HepG2 (cell line): ENCODE measurements around the gene GSS. TPM values are rescaled to one million over a fixed set of nuclear protein-coding genes. Genes with fewer than 3 reads are reported as not detected.
A peak's percentile ranks its signal among the peaks of the same experiment; 100 is the strongest.

ENCODE experiments used
- CREB1 ChIP-seq, 2 experiments: fragments of 450-650 bp in 1 of 2; IDR thresholded peaks; 2 replicates each; pipeline ENCODE4 v1.6.1; 2016 to 2017; ENCODE audit warnings: control low read depth in 1 of 2, mild to moderate bottlenecking in 1 of 2, missing compliant biosample characterization in 1 of 2, missing genetic modification characterization in 1 of 2
- DMAP1 ChIP-seq: IDR thresholded peaks from 2 replicates; pipeline ENCODE4 v1.6.1; 2016
- ONECUT2 ChIP-seq: sonication (generic); formaldehyde crosslinking; IDR thresholded peaks from 2 replicates; pipeline ENCODE4 v1.4.0; 2020; ENCODE audit warnings: missing genetic modification reagents
- SIN3A ChIP-seq: IDR thresholded peaks from 2 replicates; pipeline ENCODE4 v1.6.1; 2011; ENCODE audit warnings: low read depth, mild to moderate bottlenecking, control low read depth, low read length, borderline replicate concordance
- TGIF2 ChIP-seq: IDR thresholded peaks from 2 replicates; pipeline ENCODE4 v1.6.1; 2016; ENCODE audit warnings: control low read depth, missing compliant biosample characterization
- ZBTB1 ChIP-seq: sonication (generic); formaldehyde crosslinking; IDR thresholded peaks from 2 replicates; pipeline ENCODE4 v1.4.0; 2020; ENCODE audit warnings: missing genetic modification reagents, borderline replicate concordance
- ZBTB39 ChIP-seq: sonication (generic); formaldehyde crosslinking; IDR thresholded peaks from 2 replicates; pipeline ENCODE4 v1.5.0; 2020; ENCODE audit warnings: missing genetic modification reagents
- ZFP36L2 ChIP-seq: sonication (generic); formaldehyde crosslinking; IDR thresholded peaks from 2 replicates; pipeline ENCODE4 v1.4.0; 2020; ENCODE audit warnings: missing genetic modification reagents
- ZNF318 ChIP-seq: sonication (generic); formaldehyde crosslinking; IDR thresholded peaks from 2 replicates; pipeline ENCODE4 v1.4.0; 2020; ENCODE audit warnings: mild to moderate bottlenecking, missing genetic modification reagents
- ZNF552 ChIP-seq: sonication (generic); formaldehyde crosslinking; IDR thresholded peaks from 2 replicates; pipeline ENCODE4 v1.9.0; 2022; ENCODE audit warnings: missing genetic modification reagents, mild to moderate bottlenecking, borderline replicate concordance
- ZNF749 ChIP-seq: sonication (generic); formaldehyde crosslinking; IDR thresholded peaks from 2 replicates; pipeline ENCODE4 v1.8.0; 2022; ENCODE audit warnings: mild to moderate bottlenecking, missing genetic modification reagents, moderate library complexity, borderline replicate concordance
- ZNF879 ChIP-seq: sonication (generic); formaldehyde crosslinking; IDR thresholded peaks from 2 replicates; pipeline ENCODE4 v1.8.1; 2023; ENCODE audit warnings: missing genetic modification reagents
- polyA plus RNA-seq, 8 experiments: library from polyadenylated mRNA; depleted of rRNA in 3 of 8; stranded (reverse) in 7 of 8; unstranded in 1 of 8; fragments of >200 nt; fragmentation: Illumina TruSeq in 4 of 8; extraction: Trizol in 4 of 8; gene quantifications; 2 replicates each; pipeline versions ENCODE4 v1.2.1 to v1.2.3, GENCODE V29; 2011 to 2016; ENCODE audit warnings: low read depth in 4 of 8, missing spikeins in 1 of 8, mixed read lengths in 1 of 8; ENCODE audit not compliant: insufficient read depth in 1 of 8
- total RNA-seq, 5 experiments: library from RNA; depleted of rRNA; stranded (reverse); fragments of >200 nt; fragmentation: Illumina TruSeq; extraction: Trizol; gene quantifications; 2 replicates each; pipeline ENCODE4 v1.2.3, GENCODE V29; 2016; ENCODE audit warnings: low read depth in 1 of 5
- TF ChIP-seq, protein P1 (sequence below): sonication (generic); formaldehyde crosslinking; IDR thresholded peaks from 2 replicates; pipeline ENCODE4 v1.5.1; 2020; ENCODE audit warnings: mild to moderate bottlenecking, missing genetic modification reagents, borderline replicate concordance
- TF ChIP-seq, protein P2 (sequence below): sonication (generic); formaldehyde crosslinking; IDR thresholded peaks from 2 replicates; pipeline ENCODE4 v1.4.0; 2020; ENCODE audit warnings: mild to moderate bottlenecking, missing genetic modification reagents

Gene GSS
- total and polyA plus RNA-seq, 2 of the 13 experiments (the other 11 are each of a cell fraction or from before 2014, with no cell fraction given), result 80.1 to 102 TPM

- TF ChIP-seq ZNF749 (CRISPR knock-in tag), result no peak
- 0 out of 2 replicates have a peak, but pooled peaks have one; percentile 35 for TF ChIP-seq ZBTB39 (CRISPR knock-in tag)
- TF ChIP-seq SIN3A, result 0 out of 2 replicates have a peak, but pooled peaks have one; percentile 16
- no peak for TF ChIP-seq ZNF879 (CRISPR knock-in tag)
- no peak for TF ChIP-seq DMAP1 (CRISPR knock-in tag)
- no peak for TF ChIP-seq ZFP36L2 (CRISPR knock-in tag)
- no peak for TF ChIP-seq TGIF2 (CRISPR knock-in tag)
- no peak for TF ChIP-seq ZNF552 (CRISPR knock-in tag)
- TF ChIP-seq, protein P1, sequence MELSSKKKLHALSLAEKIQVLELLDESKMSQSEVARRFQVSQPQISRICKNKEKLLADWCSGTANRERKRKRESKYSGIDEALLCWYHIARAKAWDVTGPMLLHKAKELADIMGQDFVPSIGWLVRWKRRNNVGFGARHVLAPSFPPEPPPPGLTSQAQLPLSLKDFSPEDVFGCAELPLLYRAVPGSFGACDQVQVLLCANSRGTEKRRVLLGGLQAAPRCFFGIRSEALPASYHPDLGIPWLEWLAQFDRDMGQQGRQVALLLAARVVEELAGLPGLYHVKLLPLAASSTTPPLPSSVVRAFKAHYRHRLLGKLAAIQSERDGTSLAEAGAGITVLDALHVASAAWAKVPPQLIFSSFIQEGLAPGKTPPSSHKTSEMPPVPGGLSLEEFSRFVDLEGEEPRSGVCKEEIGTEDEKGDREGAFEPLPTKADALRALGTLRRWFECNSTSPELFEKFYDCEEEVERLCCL (CRISPR knock-in tag), result no peak
- no peak for TF ChIP-seq ZNF318
- TF ChIP-seq, protein P2, sequence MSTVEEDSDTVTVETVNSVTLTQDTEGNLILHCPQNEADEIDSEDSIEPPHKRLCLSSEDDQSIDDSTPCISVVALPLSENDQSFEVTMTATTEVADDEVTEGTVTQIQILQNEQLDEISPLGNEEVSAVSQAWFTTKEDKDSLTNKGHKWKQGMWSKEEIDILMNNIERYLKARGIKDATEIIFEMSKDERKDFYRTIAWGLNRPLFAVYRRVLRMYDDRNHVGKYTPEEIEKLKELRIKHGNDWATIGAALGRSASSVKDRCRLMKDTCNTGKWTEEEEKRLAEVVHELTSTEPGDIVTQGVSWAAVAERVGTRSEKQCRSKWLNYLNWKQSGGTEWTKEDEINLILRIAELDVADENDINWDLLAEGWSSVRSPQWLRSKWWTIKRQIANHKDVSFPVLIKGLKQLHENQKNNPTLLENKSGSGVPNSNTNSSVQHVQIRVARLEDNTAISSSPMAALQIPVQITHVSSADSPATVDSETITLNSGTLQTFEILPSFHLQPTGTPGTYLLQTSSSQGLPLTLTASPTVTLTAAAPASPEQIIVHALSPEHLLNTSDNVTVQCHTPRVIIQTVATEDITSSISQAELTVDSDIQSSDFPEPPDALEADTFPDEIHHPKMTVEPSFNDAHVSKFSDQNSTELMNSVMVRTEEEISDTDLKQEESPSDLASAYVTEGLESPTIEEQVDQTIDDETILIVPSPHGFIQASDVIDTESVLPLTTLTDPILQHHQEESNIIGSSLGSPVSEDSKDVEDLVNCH (CRISPR knock-in tag), result no peak
- no peak for TF ChIP-seq ZBTB1 (CRISPR knock-in tag)
- peak; percentile 70; the same call in 1 of the 2 replicates for TF ChIP-seq ONECUT2 (CRISPR knock-in tag)
- no peak for TF ChIP-seq CREB1 (IDR thresholded peaks at IDR 0.05)
- TF ChIP-seq CREB1 (CRISPR knock-in tag; IDR thresholded peaks at IDR 0.05), result 0 out of 2 replicates have a peak, but pooled peaks have one; percentile 25
Observed at GRCh38 chr20:34922654-34923381, 32.8 kb downstream of the GSS start (continued).
